HS-5 (cell line): ENCODE results near the gene TBC1D16.

Experiments
- DNase-seq: peaks from one replicate; pipeline ENCODE4 v3.0.0-alpha.2; 2012; ENCODE audit warnings: low read depth

TBC1D16 gene

GRCh38 chr17:79987187-79987934 lies 48.3 kb downstream of the TBC1D16 start:
- DNase-seq, result no peak

GRCh38 chr17:79986411-79987186 lies 49.1 kb downstream of the TBC1D16 start:
- DNase-seq, result no peak

- no peak for DNase-seq
These were observed 49.7 kb downstream of the TBC1D16 start for GRCh38 chr17:79985943-79986391.

- no peak for DNase-seq
These were observed 50.2 kb downstream of the TBC1D16 start for GRCh38 chr17:79985361-79985942.

GRCh38 chr17:79984877-79985276 lies 50.8 kb downstream of the TBC1D16 start:
- no peak for DNase-seq

- DNase-seq, result no peak
These were observed 51.4 kb downstream of the TBC1D16 start for GRCh38 chr17:79984045-79984840.

GRCh38 chr17:79983456-79983855 lies 52.2 kb downstream of the TBC1D16 start:
- DNase-seq, result no peak

GRCh38 chr17:79982986-79983385 lies 52.7 kb downstream of the TBC1D16 start:
- no peak for DNase-seq

GRCh38 chr17:79981661-79982101 lies 54.0 kb downstream of the TBC1D16 start:
- DNase-seq, result no peak

- no peak for DNase-seq
These were observed 54.6 kb downstream of the TBC1D16 start for GRCh38 chr17:79981090-79981489.

GRCh38 chr17:79980246-79981043 lies 55.2 kb downstream of the TBC1D16 start:
- no peak for DNase-seq

- DNase-seq, result no peak
These were observed 55.9 kb downstream of the TBC1D16 start for GRCh38 chr17:79979816-79980215.

GRCh38 chr17:79979221-79979741 lies 56.4 kb downstream of the TBC1D16 start:
- no peak for DNase-seq

- no peak for DNase-seq
These were observed 57.2 kb downstream of the TBC1D16 start for GRCh38 chr17:79978548-79978855.

- no peak for DNase-seq
These were observed 57.7 kb downstream of the TBC1D16 start for GRCh38 chr17:79977708-79978547.

- no peak for DNase-seq
These were observed 58.5 kb downstream of the TBC1D16 start for GRCh38 chr17:79977161-79977631.

GRCh38 chr17:79976451-79976850 lies 59.2 kb downstream of the TBC1D16 start:
- no peak for DNase-seq

GRCh38 chr17:79975498-79976134 lies 60.1 kb downstream of the TBC1D16 start:
- no peak for DNase-seq
